DMS 273 treated with DMSO at 0.1 percent for 48 hours (cell line): ENCODE results near the gene SMAD7.

Experiments
- DNase-seq: peaks from one replicate; lab custom pipeline; 2025; lab: John Stamatoyannopoulos, UW

The SMAD7 gene

DNA sequence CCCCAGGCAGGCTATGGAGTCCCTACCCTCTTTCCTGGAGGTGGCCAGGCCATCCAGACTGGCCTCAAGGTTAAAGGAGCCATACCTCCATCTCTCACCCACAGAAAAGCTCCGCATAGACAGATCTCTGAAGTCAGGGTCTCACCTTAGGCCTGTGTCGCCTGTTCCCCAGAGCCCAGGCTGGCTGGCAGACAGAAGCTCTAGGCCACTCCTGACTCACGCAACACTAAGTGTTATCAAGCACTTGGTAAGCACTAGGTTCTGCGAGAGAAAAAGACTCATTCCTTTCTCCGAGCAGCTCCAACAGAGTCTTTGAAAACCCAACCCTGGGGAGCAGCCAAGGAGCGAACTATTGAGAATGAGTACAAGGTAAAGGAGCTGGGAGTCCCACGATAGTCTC, 6.1 kb downstream of the SMAD7 start:
- no peak for DNase-seq

DNA sequence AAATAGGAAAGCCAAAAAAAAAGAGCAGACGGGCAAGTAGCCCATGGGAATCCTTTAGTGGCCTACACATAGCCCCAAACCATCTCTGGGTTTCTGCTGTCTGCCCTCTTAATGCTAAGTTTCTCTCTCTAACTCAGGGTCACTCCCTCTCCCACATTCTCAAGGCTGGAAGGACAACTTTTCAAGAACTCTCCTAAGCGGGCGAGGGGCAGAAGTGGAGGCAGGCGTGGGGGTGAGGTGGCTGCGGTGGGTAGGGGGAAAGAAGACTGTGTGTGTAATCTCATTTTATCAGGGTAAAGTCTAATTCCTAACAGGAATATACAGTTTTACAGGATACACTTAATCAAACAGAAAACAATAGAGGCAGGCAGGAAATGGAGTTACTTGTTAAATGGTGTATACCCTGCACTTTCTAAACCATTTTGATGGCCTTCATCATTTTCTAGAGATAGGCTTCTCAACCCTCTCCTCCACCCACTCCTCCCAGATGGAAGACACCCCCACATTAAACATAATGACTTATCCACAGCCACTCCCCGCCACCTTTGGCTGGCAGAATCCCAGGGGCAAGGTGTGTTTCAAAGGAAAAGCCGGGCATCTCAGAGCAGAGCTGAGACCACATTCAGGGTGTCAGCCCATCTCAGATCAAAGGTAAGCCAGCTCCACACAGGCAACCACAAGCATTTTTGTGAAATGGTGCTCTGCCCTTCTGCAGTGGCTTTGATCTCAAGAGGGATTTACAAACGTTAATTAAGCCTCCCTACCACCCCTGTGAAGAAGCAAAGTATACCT, 6.8 kb downstream of the SMAD7 start:
- no peak for DNase-seq

DNA sequence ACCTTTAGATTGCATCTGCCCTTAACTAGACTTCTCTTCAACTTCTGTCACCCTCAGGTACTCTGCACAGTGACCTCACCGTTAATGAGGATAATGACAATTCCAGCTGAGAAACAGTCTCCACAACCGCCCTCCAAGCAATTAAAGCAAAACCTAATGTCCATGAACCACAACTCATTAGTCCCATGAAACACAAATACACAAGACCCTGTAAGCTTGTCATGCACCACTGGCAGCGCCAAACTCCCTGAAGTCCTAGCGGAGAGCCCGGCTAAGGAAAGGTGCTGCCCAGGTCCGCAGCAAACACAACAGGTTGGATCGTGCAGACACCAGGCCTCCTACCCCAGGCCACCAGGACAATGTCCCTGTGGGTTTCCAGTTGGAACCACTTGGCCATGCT, 7.4 kb downstream of the SMAD7 start:
- no peak for DNase-seq

DNA sequence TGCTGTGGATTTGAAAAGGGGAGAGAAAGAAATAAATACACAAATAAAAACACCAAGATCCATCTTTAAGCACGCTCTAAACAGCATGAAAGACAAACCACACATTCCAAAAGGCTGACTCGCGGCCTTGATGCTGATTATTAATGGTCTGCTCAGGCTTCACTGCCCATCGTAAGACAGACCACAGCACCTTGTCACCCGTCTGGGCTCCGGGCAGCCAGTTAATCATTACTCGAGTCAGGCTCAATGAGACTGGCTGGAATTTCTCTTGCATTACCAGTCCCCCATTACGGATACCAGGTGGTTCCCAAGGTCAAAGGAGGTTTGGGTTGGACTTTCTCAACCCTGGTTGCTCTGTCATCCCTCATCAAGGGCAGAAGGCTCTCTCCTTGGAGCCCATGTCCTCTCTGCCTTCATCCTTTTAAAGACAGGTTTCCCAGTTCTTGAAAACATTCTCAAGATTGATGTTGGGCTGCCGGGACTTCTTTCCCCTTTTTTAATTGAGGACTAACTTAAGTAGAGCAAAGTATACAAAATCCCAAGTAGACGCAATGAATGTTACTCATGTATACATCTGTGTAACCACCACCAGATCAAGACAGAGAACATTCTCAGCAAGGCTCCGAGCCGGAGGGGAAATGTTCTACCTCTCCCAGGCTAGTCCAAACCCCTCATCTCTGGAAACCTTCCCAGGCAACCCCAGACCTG, 8.1 kb downstream of the SMAD7 start:
- DNase-seq = no peak

DNA sequence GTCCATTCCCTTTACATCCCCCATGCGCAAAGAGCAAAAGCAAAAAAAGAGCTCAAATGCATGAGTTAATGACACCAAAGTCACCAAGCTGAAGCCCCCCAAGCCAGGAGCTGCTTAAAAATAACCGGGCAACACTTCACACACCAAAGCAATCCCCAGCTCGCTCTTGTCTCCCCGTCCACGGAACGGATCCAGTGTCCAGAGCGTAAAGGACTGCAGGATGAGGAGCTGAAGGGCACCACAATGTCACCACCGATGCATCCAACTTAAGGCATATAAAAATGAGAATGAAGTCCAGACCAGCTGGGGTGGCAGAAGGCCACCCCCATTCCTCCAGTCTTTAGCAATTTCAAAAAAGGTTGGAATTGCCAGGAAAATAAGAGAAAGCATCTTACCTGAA, 8.7 kb downstream of the SMAD7 start:
- DNase-seq = no peak

DNA sequence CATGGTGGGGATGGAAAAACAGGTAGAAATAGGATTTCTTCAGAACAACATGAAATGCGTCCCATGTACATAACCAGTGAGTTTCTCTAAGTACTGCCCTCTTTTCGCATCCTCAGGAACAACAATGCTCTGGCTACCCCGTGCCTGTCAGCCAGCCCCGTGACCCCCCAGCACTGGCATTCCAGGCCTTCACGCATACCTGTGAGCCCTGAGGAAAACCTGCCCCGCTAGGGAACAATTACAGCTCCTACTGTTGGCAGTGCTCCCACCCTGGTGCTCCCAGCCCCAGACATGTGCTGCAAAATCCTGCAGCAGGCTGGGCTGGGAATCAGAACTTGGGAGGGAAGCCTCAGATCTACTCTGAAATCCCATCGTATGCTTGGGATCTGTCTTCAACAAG, 9.1 kb downstream of the SMAD7 start:
- DNase-seq = no peak

DNA sequence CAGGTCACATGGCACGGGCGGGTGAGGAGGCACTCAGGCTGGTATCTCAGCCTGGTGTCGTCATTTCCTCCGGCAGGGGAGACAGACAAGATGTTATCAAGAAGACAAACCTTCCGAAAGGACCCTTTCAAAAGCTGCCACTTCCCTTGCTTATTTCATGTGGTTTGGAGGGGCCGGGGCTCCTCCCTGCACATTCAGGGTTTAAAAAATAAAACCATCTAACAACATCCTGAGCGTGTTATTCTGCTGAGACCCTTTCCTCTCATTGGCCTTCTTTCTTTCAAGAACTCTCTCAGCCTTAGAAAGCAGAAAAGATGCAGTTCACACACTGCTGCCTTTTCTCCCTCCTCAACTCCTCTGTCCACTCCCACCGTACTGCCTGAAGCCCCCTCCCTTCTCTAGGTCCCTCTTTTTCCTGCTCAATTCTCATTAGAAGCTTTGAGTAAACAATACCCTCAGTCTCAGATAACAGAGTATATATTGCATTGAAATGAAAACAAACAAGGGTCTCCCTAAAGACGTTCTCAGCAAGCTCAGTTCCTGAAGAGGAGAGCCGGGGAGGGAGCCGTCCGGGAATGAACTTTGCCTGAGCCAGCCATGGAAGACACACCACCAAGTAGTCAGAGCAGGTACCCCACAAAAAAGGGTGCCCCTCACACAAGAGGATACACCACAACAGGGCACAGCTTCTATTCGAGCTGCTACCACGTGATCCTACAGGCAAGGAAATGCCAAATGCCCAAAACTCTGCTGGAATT, 9.7 kb downstream of the SMAD7 start:
- no peak for DNase-seq

DNA sequence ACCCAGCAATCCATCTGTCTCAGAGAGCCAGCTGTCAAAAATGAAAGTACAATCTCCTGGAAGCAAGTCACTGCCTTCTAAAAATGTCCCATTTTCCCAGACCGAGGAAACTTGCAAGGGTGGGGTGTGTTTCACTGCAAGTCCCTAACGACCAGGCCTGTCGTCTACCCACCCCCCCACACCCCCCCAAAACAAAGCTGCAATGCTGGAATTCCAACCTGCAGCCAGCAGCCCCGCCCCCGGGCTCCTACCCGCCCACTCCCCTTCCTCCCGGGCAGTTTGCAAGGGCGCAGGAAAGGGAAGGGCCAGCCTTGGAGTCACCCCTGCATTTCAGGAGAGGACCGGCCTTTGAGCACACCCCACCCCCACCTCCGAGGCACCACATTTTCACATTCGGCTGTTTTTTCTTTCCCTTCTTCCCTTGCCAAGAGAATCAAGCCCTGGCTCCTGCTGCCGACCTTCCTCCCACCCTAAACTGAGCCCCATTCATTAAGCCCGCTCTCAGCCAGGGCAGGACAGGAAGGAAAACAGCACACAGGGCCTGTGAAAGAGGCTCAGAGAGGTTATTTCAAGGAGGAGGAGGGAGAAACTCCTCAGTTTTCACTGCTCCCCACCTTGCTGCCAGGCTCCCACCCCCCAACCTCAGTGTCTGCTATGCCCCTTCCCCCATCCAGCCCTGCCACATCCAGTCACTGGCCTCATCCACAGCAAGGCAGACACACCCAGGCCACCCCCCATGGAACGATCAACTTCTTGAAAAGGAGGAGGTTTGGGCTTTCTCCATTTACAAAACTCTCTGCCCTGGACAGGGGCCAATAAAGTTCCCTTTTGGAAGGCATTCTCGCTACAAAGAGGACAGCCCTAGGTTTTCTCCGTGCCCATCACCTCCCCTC, 11.3 kb downstream of the SMAD7 start:
- no peak for DNase-seq

DNA sequence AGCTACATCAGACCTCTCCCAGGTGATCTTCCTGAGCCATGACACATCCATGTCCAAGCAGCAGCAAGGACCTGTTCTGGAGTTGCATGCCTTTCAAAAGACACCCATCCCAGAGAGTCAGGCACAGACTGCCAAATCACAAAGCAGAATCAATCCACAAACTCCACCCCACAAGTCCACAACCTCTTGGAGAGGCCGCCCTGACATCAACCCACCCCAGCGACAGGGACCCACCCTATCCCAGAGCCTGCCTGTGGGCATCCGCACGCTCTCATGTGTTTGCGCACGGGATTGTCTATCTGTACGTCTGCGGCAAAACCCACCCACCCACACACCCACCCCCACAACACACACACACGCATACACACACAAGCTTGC, 11.9 kb downstream of the SMAD7 start:
- DNase-seq = no peak

DNA sequence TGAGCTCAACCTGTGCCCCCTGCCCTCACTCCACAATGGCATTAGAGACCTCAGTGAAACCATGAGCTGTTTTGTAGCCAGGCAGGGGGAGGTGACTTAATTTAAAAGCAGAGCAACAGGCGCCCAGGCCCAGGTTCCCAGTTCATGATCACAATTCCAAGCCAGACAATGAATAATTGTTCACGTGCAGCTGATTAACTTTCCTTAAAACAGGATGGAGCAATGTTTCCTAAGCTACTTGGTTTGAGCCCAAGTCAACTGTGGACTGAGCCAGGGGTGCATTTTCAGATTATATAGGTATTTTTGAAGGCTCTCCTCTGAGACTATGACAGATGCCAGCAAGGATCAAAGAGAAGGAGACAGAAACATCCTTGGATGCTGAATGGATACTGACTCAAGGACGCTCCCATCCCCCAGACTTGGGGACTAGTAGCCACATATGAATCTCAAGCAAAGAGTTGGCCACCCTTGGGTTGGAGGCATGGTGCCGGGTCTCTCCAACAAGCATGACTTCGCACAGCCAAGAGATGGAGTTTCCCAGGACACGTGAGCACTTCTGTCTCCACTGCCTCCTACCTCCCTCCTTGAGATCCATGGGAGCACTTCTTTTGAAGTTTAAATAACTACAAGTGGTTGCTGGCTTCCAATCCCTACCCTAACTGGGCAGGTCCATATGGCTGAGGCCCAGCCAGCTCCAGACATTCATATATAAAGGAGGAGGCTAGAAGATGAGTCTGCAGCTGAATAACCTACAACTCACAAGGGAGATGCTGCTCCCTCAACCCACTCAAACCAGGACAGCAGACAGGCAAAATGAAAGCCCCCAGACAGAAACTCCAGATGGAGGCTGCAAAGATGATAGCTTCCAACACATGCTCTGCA, 12.7 kb downstream of the SMAD7 start:
- no peak for DNase-seq

DNA sequence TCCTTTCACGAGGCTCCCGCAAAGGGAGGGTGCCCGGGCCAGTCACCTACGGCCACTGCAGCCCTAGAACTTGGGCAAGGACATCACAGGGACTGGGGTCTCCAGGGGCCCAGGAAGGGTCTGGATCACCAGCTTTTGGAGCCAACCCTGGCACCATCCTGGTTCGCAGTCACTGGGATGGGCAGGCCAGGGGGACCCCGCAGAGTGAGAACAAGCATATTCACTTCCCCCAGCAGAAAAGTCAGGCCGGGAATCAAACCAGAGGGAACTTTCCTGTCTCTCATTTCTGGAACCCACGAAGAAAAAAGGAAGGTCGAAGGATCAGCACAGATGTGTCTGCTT, 15.4 kb downstream of the SMAD7 start:
- DNase-seq = no peak

DNA sequence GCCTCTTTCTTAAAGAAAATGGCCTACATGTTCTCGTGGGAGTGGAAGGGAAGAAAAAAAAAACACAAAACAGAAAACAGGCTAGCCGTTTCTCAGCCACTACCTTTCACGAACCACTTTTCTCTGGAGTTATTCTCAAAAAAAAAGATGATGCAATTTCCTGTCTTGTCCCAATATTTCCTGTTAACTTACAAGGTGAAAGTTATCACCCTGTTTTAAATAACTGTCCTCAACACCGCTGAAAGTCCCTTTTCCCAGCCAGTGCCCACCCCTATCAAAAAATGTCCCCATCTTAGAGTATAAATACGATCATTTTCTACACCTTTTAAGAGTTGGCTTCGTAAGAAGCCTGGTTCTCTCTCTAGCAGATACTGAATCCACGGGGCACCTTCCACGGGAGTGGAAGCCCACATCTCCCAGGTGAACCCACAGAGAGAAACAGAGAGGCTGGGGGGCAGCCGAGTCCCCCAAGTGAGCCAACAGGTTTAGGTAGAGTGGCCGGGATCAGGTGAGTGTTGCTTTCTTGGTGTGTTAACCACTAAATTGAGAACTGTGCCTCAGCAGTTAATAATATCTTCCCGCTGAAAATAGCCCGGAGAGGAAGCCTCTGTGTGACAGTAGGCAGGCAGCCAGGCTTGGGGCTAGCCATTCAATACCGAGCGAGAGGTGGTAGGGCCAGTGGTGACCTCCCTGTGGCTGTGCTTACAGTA, 15.9 kb downstream of the SMAD7 start:
- DNase-seq = no peak

DNA sequence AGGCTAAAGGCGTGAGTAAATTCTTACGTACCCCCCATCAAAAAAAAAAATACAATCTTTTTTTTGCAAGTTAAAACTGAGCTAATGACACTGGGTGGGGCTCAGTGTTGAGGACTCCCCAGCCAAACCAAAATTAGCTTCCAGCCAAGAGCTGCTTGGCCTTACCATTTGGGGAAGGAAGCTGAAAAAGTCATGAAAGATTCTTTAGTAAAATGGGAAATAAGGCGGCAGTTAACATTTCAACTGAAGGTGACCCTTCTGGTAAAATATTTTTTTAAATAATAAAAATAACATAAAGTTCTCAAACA, 16.4 kb downstream of the SMAD7 start:
- no peak for DNase-seq

DNA sequence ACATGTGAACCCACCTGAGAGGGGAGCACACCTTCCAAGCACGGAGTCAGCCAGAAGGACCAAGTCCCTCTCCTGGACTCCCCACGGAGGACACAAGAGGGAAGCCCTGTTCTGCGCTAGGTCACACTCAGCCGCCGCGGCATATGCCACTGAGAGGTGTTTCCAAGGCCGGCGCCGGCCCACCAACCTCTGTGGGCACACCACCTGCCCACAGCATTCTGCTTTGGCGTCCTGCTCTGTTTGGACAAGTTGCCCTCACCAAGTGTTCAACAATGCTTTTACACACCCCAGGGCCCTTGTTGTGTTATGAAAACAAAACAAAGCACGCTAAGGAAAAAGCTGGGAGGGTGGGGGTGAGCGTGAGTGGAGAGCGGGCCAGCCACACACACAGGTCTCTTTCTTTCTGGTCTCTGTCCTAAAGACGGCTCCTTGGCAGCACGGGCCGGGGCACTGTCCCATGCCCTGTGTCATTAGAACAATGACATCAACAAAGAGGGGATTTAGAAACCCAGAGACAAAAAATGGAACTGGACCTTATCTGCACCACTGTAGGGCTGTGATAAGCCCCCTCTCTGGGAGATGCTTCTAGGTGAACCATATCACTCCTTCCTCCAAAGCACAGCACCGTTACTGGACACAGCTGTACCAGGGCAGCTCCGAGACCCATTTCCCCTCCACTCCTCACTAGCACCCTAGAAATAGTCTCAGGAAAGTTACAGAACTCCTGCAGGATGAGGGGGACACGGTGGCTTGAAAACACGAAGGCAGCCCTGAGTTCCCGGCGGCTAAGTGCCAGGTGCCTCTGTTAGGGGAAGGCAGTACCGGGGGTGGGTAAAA, 17.0 kb downstream of the SMAD7 start:
- no peak for DNase-seq

DNA sequence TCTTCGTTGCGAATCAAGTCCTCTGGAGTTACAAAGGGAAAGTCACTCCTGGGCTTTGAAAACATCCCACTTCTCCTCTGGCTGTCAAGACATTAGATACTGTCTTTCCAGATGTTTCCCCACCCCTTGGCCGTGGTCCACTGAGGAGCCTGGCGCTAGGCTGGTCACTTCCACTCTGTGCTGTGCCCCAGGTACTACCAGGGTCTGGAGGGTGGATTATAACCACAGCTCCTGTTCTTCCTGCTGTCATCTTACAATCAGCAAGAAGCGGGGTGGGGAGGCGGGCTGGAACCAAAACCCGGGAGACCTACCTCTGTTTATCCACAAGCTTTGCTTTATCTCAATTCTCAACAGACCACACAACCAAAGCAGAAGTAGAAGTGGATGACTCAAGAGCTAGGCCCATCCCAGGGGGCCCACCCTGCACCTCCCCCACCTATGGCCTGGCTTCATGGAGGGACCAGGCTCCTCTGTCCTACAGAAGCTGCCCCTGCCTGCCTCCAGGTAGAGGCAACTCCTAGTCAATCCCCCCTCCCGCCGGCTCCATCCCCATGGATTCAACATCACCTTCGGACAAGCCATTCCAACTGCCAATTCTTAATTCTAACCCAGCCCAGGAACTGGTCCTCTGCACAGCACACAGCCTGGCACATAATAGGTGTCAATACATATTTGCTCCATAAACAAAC, 17.8 kb downstream of the SMAD7 start:
- no peak for DNase-seq

DNA sequence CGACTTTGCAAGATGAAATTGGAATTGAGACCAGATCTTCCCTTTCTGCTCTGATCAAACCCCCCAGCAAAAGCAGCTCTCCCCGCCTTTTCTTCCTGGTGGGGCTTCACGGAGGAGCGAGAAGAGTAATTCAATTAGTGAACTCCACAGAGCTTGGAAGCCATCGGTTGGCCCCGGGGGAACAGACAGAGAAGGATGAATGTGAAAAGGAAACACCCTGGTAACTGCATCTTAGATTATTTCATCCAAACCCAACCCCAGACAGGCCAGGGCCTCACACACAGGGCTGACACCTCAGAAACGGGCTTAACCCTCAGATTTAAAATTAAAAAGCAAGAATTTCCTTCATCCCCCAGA, 18.3 kb downstream of the SMAD7 start:
- no peak for DNase-seq

DNA sequence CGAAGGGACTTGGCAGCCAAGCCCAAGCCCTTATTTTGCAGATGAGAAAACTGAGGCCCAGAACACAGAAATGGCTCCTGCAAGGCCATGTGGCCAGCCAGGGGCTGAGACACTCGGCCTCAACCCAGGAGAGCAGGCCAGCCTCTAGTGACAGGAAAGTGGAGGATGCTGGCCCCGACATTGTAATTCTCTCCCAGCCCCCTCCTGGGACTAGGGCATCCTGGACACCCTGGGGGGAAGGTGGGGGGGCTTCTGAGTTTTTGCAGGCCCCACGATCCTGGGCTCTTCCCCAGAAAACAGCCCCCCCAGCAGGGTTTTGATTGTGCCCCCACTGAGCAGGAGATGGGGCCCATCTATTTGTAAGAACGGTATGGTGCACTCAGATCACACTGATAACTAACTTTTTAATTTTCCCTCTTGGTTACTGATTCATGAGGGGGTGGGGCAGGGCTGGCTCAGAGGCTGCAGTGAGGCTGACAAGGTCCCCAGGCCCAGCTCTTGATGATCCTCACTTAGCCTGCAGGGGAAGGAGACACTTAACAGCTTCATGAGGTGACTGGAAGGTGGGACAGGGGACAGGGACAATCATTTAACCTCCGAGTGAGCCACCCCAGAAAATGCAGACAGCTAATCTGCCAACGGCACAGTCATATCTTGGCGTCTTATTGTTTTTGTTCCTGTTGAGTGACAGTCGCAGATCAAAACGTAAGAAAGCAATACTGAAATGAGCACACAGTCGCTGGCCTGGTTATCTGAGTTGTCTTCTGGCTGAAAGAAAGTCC, 18.9 kb downstream of the SMAD7 start:
- DNase-seq = no peak

DNA sequence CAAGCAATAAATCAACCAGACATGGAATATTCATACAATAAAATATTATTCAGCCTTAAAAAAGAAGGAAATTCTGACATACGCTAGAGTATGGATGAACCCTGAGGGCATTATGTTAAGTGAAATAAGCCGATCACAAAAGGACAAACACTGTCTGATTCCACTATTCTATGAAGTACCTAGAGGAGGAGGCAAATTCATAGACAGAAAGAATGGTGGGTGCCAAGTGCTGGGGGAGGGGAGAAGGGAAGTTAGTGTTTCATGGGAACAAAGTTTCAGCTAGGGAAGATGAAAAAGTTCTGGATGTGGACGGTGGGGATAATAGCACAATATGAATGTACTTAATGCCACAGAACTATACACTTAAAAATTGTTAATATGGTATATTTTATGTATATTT, 19.8 kb downstream of the SMAD7 start:
- DNase-seq = no peak
